ENCODE data around the gene MED8.
A peak's percentile ranks its signal among the peaks of the same experiment; 100 is the strongest.
"Not testable (repeated sequence)": the region's sequence is repeated elsewhere in the genome, so short reads cannot be mapped to it uniquely, and the experiment has no call there.

MED8 gene

DNA sequence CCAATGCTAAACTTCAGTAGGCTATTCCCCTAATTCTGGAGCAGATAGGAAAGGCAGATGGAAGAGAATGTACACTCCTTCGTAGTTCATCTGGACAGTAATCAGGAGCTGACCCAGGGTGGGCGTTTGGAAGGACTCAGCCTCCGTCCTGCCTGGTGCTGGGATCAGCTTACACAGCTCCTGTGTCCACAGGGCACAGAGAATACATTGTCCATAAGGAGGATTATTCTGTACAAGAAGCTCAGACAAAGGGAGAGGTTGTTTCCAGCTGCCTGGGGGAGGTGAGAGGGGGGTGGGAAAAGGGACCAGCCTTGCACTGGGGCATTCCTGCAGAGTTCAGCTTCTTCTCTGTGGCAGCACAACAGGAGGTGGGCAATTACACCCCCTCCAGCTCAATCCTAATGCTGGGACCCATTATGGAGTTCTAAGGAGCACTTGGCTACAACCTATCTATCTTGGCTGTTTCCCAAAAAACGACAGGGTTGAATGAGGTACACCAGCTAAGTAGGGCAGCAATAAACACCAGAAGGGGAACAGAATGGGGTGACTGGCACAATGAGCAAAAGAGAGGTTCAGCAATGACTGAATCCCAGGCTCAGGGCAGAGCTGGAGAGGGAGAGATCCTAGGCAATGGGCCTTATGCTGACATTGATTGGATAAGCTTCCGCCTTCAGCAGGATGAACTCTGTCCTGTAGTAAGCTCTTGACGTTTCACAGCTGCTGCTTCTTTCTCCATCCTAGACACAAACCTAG, 7.4 kb downstream of the MED8 start:
- DNase-seq: peak; percentile 85

- DNase-seq: peak; percentile 65
These were observed 8.0 kb downstream of the MED8 start for GRCh38 chr1:43381612-43382011.

DNA sequence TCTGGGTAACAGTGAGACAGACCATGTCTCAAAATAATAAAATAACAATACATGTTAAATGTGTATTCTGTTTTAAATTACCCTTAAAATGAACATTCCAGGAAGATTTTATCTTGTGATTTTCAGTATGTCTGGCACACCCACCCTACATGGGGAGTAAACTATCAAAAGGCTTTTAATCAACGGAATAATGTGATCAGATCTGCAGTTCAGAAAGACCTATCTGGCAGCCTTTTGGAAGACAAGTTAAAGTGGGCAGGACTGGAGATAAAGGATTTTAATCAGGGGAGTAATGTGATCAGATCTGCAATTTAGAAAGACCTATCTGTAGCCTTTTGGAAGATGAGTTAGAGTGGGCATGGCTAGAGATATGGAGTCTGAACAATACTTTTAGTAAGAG, 10.1 kb downstream of the MED8 start:
- no peak for DNase-seq

- no peak for DNase-seq
These were observed 11.8 kb downstream of the MED8 start for GRCh38 chr1:43377831-43378230.

- DNase-seq: no peak
These were observed 12.8 kb downstream of the MED8 start for GRCh38 chr1:43376723-43377235.

DNA sequence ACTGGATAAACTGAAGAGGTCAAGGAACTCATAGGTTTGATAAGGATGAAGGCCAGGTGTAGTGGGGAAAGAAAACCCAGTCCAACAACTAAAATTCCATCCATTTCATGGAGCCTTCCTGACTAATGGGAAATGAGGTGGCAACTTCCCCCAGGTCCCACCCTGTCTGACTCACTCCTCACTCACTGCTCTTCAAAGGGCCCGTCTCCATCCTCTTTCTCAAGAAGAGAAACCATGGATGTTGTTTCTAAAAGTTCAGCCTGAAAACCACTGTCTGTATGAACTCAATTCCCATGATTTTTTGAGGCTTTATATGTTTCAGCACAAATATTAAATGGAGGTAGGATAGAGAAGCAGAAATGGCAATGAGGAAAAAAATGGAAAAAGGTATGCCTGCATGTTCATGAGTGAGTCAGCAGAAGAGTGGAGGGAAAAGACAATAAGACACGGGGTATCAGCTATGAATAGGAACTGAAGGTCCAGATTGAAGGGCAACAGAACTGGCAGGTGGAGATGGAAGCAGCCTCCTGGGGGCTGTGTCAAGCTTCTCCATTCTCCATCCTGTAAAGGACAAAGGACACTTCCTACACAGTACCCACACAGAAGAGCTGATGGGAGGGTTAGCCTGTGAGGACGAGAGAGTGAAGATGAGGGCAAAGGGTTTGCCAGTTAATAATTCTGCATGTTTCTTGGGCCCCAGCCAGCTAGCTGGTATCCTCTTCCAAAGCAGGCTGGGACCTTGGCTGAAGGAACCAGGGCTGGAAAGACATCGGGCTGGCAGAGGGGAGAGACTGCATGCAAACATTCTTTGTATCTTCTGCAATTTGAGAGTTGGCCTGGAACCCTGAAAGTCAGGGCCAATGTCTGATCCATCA, 16.3 kb downstream of the MED8 start:
- DNase-seq: no peak

DNA sequence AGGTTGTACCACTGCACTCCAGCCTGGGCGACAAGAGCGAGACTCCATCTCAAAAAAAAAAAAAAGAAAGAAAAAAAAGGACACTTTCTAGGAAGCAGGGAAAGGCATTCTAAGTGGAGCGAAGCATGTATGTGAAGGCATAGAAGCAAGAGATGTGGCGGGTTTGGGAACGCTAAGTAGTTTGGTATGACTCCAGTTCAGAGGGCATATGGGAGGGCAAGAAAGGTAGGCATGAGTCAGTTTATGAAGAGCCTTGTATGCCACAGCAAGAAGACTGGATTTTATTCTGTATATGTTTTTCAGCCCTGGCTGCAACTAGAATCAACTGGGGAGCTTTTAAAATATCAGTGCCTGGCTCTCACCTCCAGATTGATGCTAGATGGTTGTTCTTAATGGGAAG, 17.4 kb downstream of the MED8 start:
- DNase-seq: no peak

DNA sequence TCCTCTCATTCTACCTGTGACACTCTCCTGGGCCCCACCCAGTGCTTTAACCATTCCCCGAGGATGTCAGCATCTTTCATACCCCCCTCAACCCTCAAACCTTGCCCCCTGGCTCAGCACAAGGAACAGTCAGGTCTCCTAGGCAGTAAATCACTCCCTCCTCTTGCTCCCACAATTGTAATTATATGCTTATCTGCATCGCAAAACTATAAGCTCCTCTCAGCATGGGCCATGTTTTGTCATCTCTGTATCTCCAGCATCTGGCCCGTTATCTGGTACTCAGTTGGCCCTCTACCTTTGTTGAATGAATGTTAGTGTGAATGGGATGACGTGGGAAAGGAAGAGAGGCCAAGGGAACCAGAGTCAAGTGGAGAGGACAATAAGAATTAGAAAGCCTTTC, 19.0 kb downstream of the MED8 start:
- no peak for DNase-seq

DNA sequence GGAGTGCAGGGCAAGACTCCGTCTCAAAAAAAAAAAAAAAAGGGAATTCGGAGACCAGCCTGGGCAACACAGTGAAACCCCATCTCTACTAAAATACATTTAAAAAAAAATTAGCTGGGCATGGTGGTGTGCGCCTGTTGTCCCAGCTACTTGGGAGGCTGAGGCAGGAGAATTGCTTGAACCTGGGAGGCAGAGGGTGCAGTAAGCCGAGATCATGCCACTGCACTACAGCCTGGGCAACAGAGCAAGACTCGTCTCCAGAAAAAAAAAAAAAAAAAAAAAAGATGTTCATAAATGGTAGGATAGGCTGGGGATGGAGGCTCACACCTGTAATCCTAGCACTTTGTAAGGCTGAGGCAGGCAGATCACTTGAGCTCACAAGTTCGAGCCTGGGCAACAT, 19.8 kb downstream of the MED8 start:
- DNase-seq: not testable (repeated sequence)

DNA sequence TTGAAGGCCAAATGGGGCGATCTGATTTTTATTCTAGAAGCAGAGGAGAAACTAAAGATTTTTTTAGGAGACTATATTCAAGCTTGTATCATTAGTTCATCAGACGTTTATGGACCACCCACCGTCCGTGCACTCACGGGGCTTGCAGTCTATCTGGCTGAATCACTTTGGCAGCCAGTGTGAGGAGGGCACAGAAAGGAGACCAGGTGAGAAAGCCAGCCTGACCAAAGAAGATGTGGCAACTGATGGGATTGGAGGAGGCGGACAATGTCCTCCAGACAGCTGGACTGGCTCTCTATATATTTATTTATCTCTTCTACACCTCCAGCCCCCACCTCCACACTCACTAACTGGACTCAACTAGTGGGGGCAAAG, 21.0 kb downstream of the MED8 start:
- DNase-seq: no peak

DNA sequence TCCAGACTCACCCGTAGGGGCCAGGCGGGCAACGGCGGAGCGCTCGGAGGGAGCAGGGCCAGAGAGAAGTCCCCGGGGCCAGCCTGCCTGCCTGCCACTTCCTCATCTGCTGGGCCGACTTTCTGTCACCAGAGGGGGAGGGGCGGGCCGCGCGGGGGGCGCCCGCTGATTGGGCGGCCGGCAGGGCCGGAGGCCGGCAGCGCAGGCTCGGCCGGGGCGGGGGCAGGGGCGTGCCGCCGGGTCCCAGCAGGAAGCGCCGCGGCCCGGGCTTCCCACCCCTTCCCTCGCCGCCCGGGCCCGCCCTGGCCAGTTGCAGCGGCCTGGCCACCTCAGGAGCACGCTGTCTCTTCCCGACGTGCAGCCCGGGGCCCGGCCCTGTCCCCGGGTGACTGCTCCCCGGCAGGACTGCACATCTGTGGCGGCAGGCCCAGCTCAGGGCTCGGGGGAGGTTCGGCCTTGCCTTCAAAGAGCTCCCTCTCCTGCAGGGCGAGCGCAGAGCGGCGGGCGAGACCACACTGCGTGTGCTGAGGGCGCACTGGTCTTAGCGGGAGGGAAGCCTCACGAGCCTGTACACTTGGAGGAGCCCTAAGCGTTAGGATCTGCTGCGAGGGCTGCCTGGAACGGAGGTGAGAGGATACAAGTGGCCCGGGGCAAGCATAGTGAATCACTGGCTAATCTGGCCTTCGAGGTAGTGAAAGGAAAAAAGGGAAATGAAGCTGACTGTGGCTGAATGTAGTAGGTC, 21.5 kb downstream of the MED8 start, which contains the start of gene ELOVL1:
Gene ELOVL1, minus strand, starts transcription at position 108 of the 742 bp plus-strand sequence. CDS start 2,402 bp downstream, outside the sequence.
- DNase-seq: peak; percentile 91

GRCh38 chr1:43367026-43367903, 22.3 kb downstream of the MED8 start:
- DNase-seq: no peak

DNA sequence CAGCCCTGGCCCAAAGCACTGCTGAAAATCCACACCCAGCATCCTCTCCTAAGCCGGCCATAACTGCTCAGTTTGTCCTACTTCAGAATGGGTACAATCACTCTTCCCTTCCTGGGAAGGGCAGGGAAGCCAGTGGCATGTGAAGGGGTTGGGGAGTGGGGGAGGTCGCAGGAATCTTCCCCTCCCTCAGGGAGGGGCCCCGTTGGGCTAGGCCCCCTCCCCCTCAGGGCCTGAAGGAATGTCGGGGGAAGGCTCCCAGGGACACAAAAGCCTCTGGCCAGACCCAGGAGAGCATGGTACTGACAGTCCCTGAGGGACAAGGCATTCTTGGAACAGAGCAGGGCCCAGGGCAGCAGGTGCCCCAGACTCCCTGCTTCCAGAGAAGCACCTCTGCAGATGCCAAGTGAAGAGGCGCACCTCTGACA, 23.0 kb downstream of the MED8 start:
- no peak for DNase-seq

DNA sequence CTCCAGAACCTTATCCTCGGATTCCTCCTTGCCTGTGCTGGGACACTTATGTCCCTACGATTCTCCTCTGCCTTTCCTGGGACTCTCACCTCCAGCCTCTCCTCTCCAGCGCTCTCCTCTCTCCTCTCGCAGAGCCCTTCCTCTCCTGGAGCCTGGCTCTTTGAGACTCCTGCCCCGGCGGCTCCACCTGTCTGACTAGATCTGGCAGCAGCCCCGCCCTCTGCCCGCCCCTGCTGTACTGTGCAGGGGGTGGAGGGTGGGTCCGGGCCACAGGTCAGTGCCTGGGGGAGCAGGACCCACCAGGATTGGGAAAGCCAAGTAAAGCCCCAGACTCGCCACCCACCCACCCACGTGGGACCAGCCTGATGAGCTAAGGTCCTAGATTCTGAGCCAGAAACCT, 23.4 kb downstream of the MED8 start:
- no peak for DNase-seq

- DNase-seq: no peak
These were observed 23.9 kb downstream of the MED8 start for GRCh38 chr1:43365678-43366077.

- no peak for DNase-seq
These were observed 25.6 kb downstream of the MED8 start for GRCh38 chr1:43363935-43364525.

DNA sequence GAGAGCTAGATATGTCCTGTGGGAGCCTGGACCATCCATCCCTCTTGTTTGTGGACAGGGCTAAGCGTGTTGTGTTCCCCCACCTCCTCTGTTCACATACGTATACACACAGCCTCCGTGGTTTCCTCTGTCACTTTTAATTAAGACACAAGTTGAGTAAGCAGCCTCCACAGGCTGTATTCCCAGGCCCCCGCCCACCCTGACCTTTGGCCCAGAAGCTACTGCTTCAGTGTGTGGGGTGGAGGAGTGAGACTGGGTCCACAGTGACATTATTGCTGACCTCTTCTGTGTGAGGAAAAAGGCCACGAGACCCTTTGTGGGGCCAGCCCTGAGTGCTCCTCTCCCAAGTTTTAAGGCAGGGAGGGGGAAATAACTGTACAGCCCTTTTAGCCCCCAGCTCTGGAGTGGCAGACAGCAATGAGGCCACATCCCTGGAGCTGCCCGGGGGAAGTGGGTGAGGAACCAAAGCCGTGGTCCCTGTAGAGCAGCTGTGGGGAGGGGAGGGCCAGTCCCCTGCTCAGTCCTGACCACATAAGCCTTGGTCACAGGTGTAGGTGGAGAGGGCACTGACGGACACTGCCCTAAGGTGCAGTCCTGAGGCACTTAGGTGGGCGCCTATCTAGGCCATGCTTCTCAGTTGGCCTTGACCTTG, 26.2 kb downstream of the MED8 start:
- DNase-seq: no peak

DNA sequence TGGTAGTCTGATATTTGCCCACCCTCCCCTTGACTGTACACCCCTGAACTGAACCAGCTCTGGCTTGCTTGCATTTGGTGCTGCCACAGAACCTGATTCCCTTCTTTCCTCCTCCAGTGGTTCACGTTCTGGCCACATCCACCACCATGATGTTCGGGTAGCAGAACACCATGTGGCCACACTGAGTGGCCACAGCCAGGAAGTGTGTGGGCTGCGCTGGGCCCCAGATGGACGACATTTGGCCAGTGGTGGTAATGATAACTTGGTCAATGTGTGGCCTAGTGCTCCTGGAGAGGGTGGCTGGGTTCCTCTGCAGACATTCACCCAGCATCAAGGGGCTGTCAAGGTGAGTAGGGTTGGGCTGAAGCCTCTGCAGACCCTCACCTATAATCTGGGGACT, 29.0 kb downstream of the MED8 start:
- DNase-seq: no peak

DNA sequence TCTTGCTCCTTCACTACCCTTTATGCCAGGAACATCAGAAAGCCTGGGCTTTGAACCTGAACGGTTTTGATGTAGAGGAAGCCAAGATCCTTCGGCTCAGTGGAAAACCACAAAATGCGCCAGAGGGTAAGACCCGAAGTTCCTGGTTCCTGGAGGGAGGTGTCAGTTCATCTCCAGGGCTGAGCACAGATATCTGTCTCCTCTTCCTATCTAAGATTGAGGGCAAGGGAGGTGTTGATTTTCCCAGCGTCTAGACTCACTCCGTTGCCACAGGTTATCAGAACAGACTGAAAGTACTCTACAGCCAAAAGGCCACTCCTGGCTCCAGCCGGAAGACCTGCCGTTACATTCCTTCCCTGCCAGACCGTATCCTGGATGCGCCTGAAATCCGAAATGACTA, 29.9 kb downstream of the MED8 start:
- DNase-seq: no peak

DNA sequence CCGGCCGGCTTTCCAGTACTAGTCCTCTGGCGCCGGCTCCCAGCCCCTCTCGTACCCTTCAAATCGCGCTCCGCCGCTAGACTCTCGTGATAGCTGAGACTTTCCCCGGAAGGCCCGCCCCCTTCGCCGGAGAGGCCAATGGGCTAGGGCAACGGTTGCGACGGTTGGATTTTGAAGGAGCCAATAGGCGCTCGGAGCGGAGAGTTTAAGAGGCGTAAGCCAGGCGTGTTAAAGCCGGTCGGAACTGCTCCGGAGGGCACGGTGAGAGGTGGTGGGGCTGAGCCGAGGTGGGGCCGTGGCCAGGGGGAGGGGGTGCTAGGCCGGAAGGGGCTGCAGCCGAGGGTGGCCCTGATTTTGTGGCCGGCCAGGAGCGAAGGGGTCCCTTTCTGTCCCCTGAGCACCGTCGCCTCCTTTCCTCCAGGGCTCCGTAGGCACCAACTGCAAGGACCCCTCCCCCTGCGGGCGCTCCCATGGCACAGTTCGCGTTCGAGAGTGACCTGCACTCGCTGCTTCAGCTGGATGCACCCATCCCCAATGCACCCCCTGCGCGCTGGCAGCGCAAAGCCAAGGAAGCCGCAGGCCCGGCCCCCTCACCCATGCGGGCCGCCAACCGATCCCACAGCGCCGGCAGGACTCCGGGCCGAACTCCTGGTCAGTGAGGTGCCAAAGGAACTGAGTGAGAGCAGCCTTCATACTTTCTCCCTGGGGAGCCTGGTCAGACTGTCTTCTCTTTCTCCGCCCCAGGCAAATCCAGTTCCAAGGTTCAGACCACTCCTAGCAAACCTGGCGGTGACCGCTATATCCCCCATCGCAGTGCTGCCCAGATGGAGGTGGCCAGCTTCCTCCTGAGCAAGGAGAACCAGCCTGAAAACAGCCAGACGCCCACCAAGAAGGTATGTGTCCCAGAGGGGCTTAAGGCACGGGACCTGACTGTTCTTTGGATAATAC, 30.6 kb downstream of the MED8 start, which contains the start of gene CDC20:
Gene CDC20, plus strand, starts transcription at position 236 of the 948 bp plus-strand sequence. Its CDS starts 235 bp downstream, at position 471.
- peak; percentile 97 for DNase-seq

All from midbrain (tissue), 1 donor.